NB4 (cell line): ENCODE results near the gene KRTAP4-1.
"Not testable (repeated sequence)": the region's sequence is repeated elsewhere in the genome, so short reads cannot be mapped to it uniquely, and the experiment has no call there.

Experiments
- DNase-seq: peaks from one replicate; pipeline ENCODE4 v3.0.0; 2010; ENCODE audit warnings: low read depth
- H3K4me3 ChIP-seq: one replicate; pipeline ENCODE4 v1.5.1; 2011; ENCODE audit warnings: mild to moderate bottlenecking, low read depth, low read length, moderate library complexity
- CTCF ChIP-seq: IDR thresholded peaks from one replicate; pipeline ENCODE4 v1.5.1; 2012; ENCODE audit warnings: low read depth, low read length
- MAX ChIP-seq: IDR thresholded peaks from 2 replicates; pipeline ENCODE4 v1.6.1; 2011; ENCODE audit warnings: low read depth, low read length
- MYC ChIP-seq: IDR thresholded peaks from 2 replicates; pipeline ENCODE4 v1.6.1; 2011; ENCODE audit warnings: low read depth, low read length
- POLR2A ChIP-seq: IDR thresholded peaks from 2 replicates; pipeline ENCODE4 v1.6.1; 2011; ENCODE audit warnings: mild to moderate bottlenecking; ENCODE audit not compliant: insufficient read length; ENCODE audit errors: extremely low read depth

KRTAP4-1 gene

GRCh38 chr17:41160648-41161047 is 24.1 kb downstream of the KRTAP4-1 start, which contains the start of gene KRTAP4-4:
TSS of gene KRTAP4-4 (minus strand) at chr17:41160748. CDS start at chr17:41160691, 57 bp downstream.
- TF ChIP-seq MAX: no peak
- H3K4me3 ChIP-seq: no peak within 1 kb of the TSS
- no peak for DNase-seq

GRCh38 chr17:41160190-41160589 is 24.5 kb downstream of the KRTAP4-1 start:
- H3K4me3 ChIP-seq, DNase-seq: not testable (repeated sequence)

- TF ChIP-seq MAX (no peak), MYC (no peak), CTCF (no peak), POLR2A (no peak)
- DNase-seq: no peak
- H3K4me3 ChIP-seq: no peak overlapping the region
Observed at GRCh38 chr17:41153856-41154255, 30.9 kb downstream of the KRTAP4-1 start.

GRCh38 chr17:41151525-41151924 is 33.2 kb downstream of the KRTAP4-1 start:
- DNase-seq: no peak
- TF ChIP-seq CTCF: no peak
- H3K4me3 ChIP-seq: no peak overlapping the region

GRCh38 chr17:41150026-41150425 is 34.7 kb downstream of the KRTAP4-1 start:
- TF ChIP-seq MYC: no peak
- no peak for TF ChIP-seq CTCF
- TF ChIP-seq MAX: no peak
- TF ChIP-seq POLR2A: no peak
- no peak overlapping the region for H3K4me3 ChIP-seq
- DNase-seq: no peak

GRCh38 chr17:41149652-41149985 is 35.1 kb downstream of the KRTAP4-1 start, which contains the start of gene KRTAP4-5:
TSS of gene KRTAP4-5 (minus strand) at chr17:41149825. CDS start at chr17:41149767, 58 bp downstream.
- DNase-seq: no peak
- no peak within 1 kb of the TSS for H3K4me3 ChIP-seq
- TF ChIP-seq CTCF (no peak), MAX (no peak)

- DNase-seq, H3K4me3 ChIP-seq: not testable (repeated sequence)
Observed at GRCh38 chr17:41148971-41149651, 35.6 kb downstream of the KRTAP4-1 start.
